Endothelial cell of umbilical vein (primary cell): Measurements from ENCODE around the gene MTA2. TPM values are rescaled to one million over a fixed set of nuclear protein-coding genes. Genes with fewer than 3 reads are reported as not detected.
A peak's percentile ranks its signal among the peaks of the same experiment; 100 is the strongest.
"Not testable (repeated sequence)": the region's sequence is repeated elsewhere in the genome, so short reads cannot be mapped to it uniquely, and the experiment has no call there.

Source experiments
- BruUV-seq: library from RNA; stranded (reverse); fragments of 400-500 nt; replicated peaks from 2 replicates; lab custom pipeline; 2021; lab: Mats Ljungman, UMichigan
- CTCF ChIA-PET: fragments of 300-600, 350-600 bp; sonication (Branson Sonifier 250); formaldehyde crosslinking; loops from one replicate; lab custom pipeline; 2021; ENCODE audit warnings: antibody characterized with exemption, inconsistent platforms; lab: Charles Lee
- POLR2A ChIA-PET: fragments of 300-600, 350-600 bp; sonication (Branson Sonifier 250); formaldehyde crosslinking; loops from one replicate; lab custom pipeline; 2021; ENCODE audit warnings: antibody characterized with exemption, inconsistent platforms; lab: Charles Lee
- DNase-seq: peaks from one replicate; pipeline ENCODE4 v3.0.0-alpha.2; 2011; ENCODE audit warnings: low read depth, low spot score
- FAIRE-seq: peaks from 2 replicates; lab custom pipeline; 2011; peaks lifted over from hg19 to GRCh38; lab: Jason Lieb, UNC
- H2AFZ ChIP-seq: 2 replicates; pipeline ENCODE4 v1.6.0; 2012; ENCODE audit warnings: low read depth, low read length, control low read depth, inconsistent platforms
- H3K27ac ChIP-seq: 2 replicates; pipeline ENCODE4 v1.5.1; 2011; ENCODE audit warnings: low read depth, mild to moderate bottlenecking, control low read depth, low read length, moderate library complexity; ENCODE audit not compliant: insufficient read depth
- H3K27me3 ChIP-seq, 2 experiments: 2 replicates each; pipeline versions ENCODE4 v1.6.0 to v1.6.1; 2011; ENCODE audit warnings: low read length in 2 of 2, mixed read lengths in 1 of 2; ENCODE audit not compliant: control insufficient read depth in 2 of 2, insufficient read depth in 2 of 2
- H3K36me3 ChIP-seq, 2 experiments: 2 replicates in 1 of 2; 3 replicates in 1 of 2; pipeline ENCODE4 v1.5.1; 2011; ENCODE audit warnings: low read length in 2 of 2, mild to moderate bottlenecking in 1 of 2, moderate library complexity in 1 of 2; ENCODE audit not compliant: control insufficient read depth in 2 of 2, insufficient read depth in 2 of 2; ENCODE audit errors: extremely low read depth in 1 of 2
- H3K4me1 ChIP-seq: 3 replicates; pipeline ENCODE4 v1.5.1; 2011; ENCODE audit warnings: mild to moderate bottlenecking, low read length; ENCODE audit not compliant: control insufficient read depth, insufficient read depth; ENCODE audit errors: extremely low read depth
- H3K4me2 ChIP-seq: 2 replicates; pipeline ENCODE4 v1.6.1; 2011; ENCODE audit warnings: low read length, control low read depth, mixed read lengths; ENCODE audit not compliant: insufficient read depth
- H3K4me3 ChIP-seq, 3 experiments: fragments of 200-600 bp in 1 of 3; sonication (generic), shearing (Covaris generic) in 1 of 3; replicated peaks in 1 of 3; 2 replicates each; pipeline ENCODE4 v1.5.1; 2011 to 2016; ENCODE audit warnings: control low read depth in 3 of 3, low read length in 3 of 3, mild to moderate bottlenecking in 2 of 3, inconsistent platforms in 1 of 3, low read depth in 1 of 3, moderate library complexity in 1 of 3; ENCODE audit not compliant: insufficient read depth in 1 of 3
- H3K79me2 ChIP-seq: 2 replicates; pipeline ENCODE4 v1.6.0; 2012; ENCODE audit warnings: low read length, inconsistent platforms; ENCODE audit not compliant: control insufficient read depth, insufficient read depth
- H3K9ac ChIP-seq: replicated peaks from 2 replicates; pipeline ENCODE3; 2011; ENCODE audit warnings: low read length, control low read depth; ENCODE audit not compliant: insufficient read depth; ENCODE audit errors: extremely low read depth
- H3K9me1 ChIP-seq: replicated peaks from 3 replicates; pipeline ENCODE4 v1.6.0; 2011; ENCODE audit warnings: mild to moderate bottlenecking, low read length; ENCODE audit not compliant: control insufficient read depth, insufficient read depth; ENCODE audit errors: extremely low read depth
- H3K9me3 ChIP-seq: replicated peaks from 2 replicates; pipeline ENCODE4 v1.5.1; 2012; ENCODE audit warnings: low read length, inconsistent platforms; ENCODE audit not compliant: control insufficient read depth, insufficient read depth
- H4K20me1 ChIP-seq: replicated peaks from 2 replicates; pipeline ENCODE3; 2011; ENCODE audit warnings: mild to moderate bottlenecking, low read length; ENCODE audit not compliant: control insufficient read depth, insufficient read depth; ENCODE audit errors: extremely low read depth
- POLR2AphosphoS5 ChIP-seq: IDR thresholded peaks from 2 replicates; pipeline ENCODE4 v1.6.1; 2012; ENCODE audit warnings: low read depth, mild to moderate bottlenecking, control low read depth, low read length, moderate library complexity; ENCODE audit not compliant: insufficient read depth
- dilution Hi-C: fragments of 300-500 bp; cut with MboI; formaldehyde crosslinking; loops from one replicate; pipeline ENCODE4 v1.15.0; 2019; ENCODE audit warnings: low sequenced_read_pairs; ENCODE audit not compliant: extremely low pct_ligation_motif_present
- intact Hi-C: fragments of 100-400 bp; cut with micrococcal nuclease; formaldehyde crosslinking; loops from one replicate; pipeline ENCODE4 v1.10.0; 2022
- polyA plus RNA-seq, 4 experiments: library from polyadenylated mRNA; depleted of rRNA in 3 of 4; stranded (reverse) in 3 of 4; unstranded in 1 of 4; fragments of >200 nt; gene quantifications; 2 replicates each; pipeline versions ENCODE4 v1.2.1 to v1.2.3, GENCODE V29; 2011 to 2012; ENCODE audit warnings: missing spikeins in 1 of 4
- total RNA-seq: library from RNA; stranded (reverse); gene quantifications from 2 replicates; pipeline ENCODE4 v1.2.3, GENCODE V29; 2021
- TF ChIP-seq, protein P1 (sequence below), 2 donors: IDR thresholded peaks; 1 replicate in 1 of 2; 2 replicates in 1 of 2; pipeline ENCODE4 v1.5.1; 2011; ENCODE audit warnings: low read length in 2 of 2, mild to moderate bottlenecking in 2 of 2, moderate library complexity in 2 of 2, control low read depth in 1 of 2, inconsistent platforms in 1 of 2, low read depth in 1 of 2; ENCODE audit not compliant: insufficient read depth in 1 of 2; ENCODE audit errors: extremely low read depth in 1 of 2

Gene MTA2
- total and polyA plus RNA-seq, 2 donors (not counting 3 experiments of a cell fraction or from before 2014, with no cell fraction given): 40.4 to 166 TPM

- peak; percentile 50 for DNase-seq
- CTCF ChIA-PET: interaction anchor here (0.9 to 1.5 kb wide), 5 partner anchors 12 to 28 kb away, joined by 3 to 9 read pairs (median 5); partner anchors contain the start of gene EEF1G
- POLR2A ChIA-PET: no interaction called here
Observed at GRCh38 chr11:62588966-62589637, 12.6 kb downstream of the MTA2 start.

GRCh38 chr11:62585356-62585755 is 16.3 kb downstream of the MTA2 start:
- H3K9me1 ChIP-seq, H3K27ac ChIP-seq, dilution Hi-C loops, H3K27me3 ChIP-seq, H4K20me1 ChIP-seq, BruUV-seq, intact Hi-C loops, H3K4me2 ChIP-seq, H3K79me2 ChIP-seq, H3K9ac ChIP-seq, H3K9me3 ChIP-seq, FAIRE-seq, H3K4me1 ChIP-seq, DNase-seq, H3K4me3 ChIP-seq, H3K36me3 ChIP-seq, H2AFZ ChIP-seq: not testable (repeated sequence)
- CTCF ChIA-PET: interaction anchor here (2.3 kb wide), 1 partner anchor 161 kb away, joined by 7 read pairs; no protein-coding TSS in a partner anchor
- POLR2A ChIA-PET: interaction anchor here (1.2 kb wide), 1 partner anchor 11 kb away, joined by 3 read pairs; no protein-coding TSS in a partner anchor

More at GRCh38 chr11:62588966-62589637, 12.6 kb downstream of the MTA2 start:
- no TSS peak for BruUV-seq
- dilution Hi-C loops (no loop called here), intact Hi-C loops (no loop called here)
- Histone ChIP-seq H3K4me1 (peaks cover 18% of the 10 kb centered on the region), H3K9ac (no peak overlapping the region), H3K27ac (no peak overlapping the region), H3K36me3 (peaks cover 9 to 12% of the 10 kb centered on the region in 2 experiments), H2AFZ (no peak overlapping the region), H3K9me3 (no peaks in the 10 kb centered on the region), H4K20me1 (no peaks in the 10 kb centered on the region), H3K9me1 (no peaks in the 10 kb centered on the region), H3K4me3 (no peak overlapping the region), H3K4me2 (no peak overlapping the region), H3K79me2 (peaks cover 9% of the 10 kb centered on the region), H3K27me3 (no peaks in the 10 kb centered on the region)
- TF ChIP-seq, protein P1, sequence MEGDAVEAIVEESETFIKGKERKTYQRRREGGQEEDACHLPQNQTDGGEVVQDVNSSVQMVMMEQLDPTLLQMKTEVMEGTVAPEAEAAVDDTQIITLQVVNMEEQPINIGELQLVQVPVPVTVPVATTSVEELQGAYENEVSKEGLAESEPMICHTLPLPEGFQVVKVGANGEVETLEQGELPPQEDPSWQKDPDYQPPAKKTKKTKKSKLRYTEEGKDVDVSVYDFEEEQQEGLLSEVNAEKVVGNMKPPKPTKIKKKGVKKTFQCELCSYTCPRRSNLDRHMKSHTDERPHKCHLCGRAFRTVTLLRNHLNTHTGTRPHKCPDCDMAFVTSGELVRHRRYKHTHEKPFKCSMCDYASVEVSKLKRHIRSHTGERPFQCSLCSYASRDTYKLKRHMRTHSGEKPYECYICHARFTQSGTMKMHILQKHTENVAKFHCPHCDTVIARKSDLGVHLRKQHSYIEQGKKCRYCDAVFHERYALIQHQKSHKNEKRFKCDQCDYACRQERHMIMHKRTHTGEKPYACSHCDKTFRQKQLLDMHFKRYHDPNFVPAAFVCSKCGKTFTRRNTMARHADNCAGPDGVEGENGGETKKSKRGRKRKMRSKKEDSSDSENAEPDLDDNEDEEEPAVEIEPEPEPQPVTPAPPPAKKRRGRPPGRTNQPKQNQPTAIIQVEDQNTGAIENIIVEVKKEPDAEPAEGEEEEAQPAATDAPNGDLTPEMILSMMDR (IDR thresholded peaks at IDR 0.05; ENCODE audit: extremely low read depth in 1 of 2, insufficient read depth in 1 of 2, low read depth in 1 of 2, low read length in 2 of 2): peak; percentile 23 to 39
- TF ChIP-seq POLR2AphosphoS5: no peak
- FAIRE-seq: no peak

GRCh38 chr11:62581735-62582134 is 19.9 kb downstream of the MTA2 start:
- H3K79me2 ChIP-seq, FAIRE-seq: not testable (repeated sequence)

More at GRCh38 chr11:62581735-62582134, 19.9 kb downstream of the MTA2 start:
- POLR2A ChIA-PET, DNase-seq, H2AFZ ChIP-seq, H3K36me3 ChIP-seq, BruUV-seq, H3K27me3 ChIP-seq, H3K4me2 ChIP-seq, intact Hi-C loops, H3K9me3 ChIP-seq, H3K9me1 ChIP-seq, H3K4me3 ChIP-seq, H3K27ac ChIP-seq, H4K20me1 ChIP-seq, dilution Hi-C loops, H3K9ac ChIP-seq: not testable (repeated sequence)
- CTCF ChIA-PET: interaction anchor here (2.0 kb wide), 1 partner anchor 157 kb away, joined by 5 read pairs; no protein-coding TSS in a partner anchor
- peaks cover 19% of the 10 kb centered on the region for H3K4me1 ChIP-seq
